ENCODE measurements around the gene CDKN2D. TPM values are rescaled to one million over a fixed set of nuclear protein-coding genes. Genes with fewer than 3 reads are reported as not detected.
A peak's percentile ranks its signal among the peaks of the same experiment; 100 is the strongest.

Gene CDKN2D
- polyA plus RNA-seq, 4 donors, result 4.4 to 19.0 (median 14.2) TPM

GRCh38 chr19:10587022-10587838 lies 18.5 kb upstream of the CDKN2D start, which contains the start of gene AP1M2:
Gene AP1M2 (minus strand): TSS chr19:10587312. CDS start chr19:10587231, 81 bp downstream.
- FAIRE-seq (no peak), DNase-seq (peak; percentile 76 to 83)
- Histone ChIP-seq H3K4me1 (ENCODE audit: control insufficient read depth in 3 of 3, insufficient read depth in 2 of 3, low read depth in 1 of 3, low read length in 2 of 3) (no peaks in the 10 kb centered on the region), H3K27me3 (ENCODE audit: control insufficient read depth in 3 of 3, insufficient read depth in 3 of 3, low read length in 3 of 3) (peaks cover 0 to 5% (median 0%) of the 10 kb centered on the region in 3 donors), H3K36me3 (ENCODE audit: control insufficient read depth in 3 of 3, insufficient read depth in 2 of 3, low read depth in 1 of 3, low read length in 3 of 3) (peaks cover 0 to 18% (median 4%) of the 10 kb centered on the region in 3 donors), H3K9me3 (ENCODE audit: control insufficient read depth in 2 of 2, insufficient read depth in 1 of 2, low read depth in 1 of 2, low read length in 1 of 2) (no peaks in the 10 kb centered on the region), H3K4me3 (ENCODE audit: low read depth in 1 of 3, low read length in 3 of 3) (peak within 1 kb of the TSS; percentile 41 to 77 (median 76)), H3K27ac (ENCODE audit: low read depth in 1 of 3, low read length in 2 of 3) (peak within 1 kb of the TSS; percentile 36 to 55 (median 53))
- WGBS, 3 donors, result 10 to 28% (median 20%) methylated on average over 31 to 35 of the region's 35 CpGs

GRCh38 chr19:10586396-10586795 lies 17.6 kb upstream of the CDKN2D start:
- FAIRE-seq (no peak), DNase-seq (no peak)
- WGBS, 3 donors, result 34 to 70% (median 46%) methylated on average over 6 of the region's 6 CpGs
- no peaks in the 10 kb centered on the region for H3K9me3 ChIP-seq (ENCODE audit: control insufficient read depth in 2 of 2, insufficient read depth in 1 of 2, low read depth in 1 of 2, low read length in 1 of 2)
- H3K4me3 ChIP-seq (ENCODE audit: low read depth in 1 of 3, low read length in 3 of 3), result peak overlapping the region in 2 of 3 donors; percentile 76 to 77
- no peak overlapping the region for H3K27ac ChIP-seq (ENCODE audit: low read depth in 1 of 3, low read length in 2 of 3)
- H3K36me3 ChIP-seq (ENCODE audit: control insufficient read depth in 3 of 3, insufficient read depth in 2 of 3, low read depth in 1 of 3, low read length in 3 of 3), result peaks cover 0 to 26% (median 4%) of the 10 kb centered on the region in 3 donors
- no peaks in the 10 kb centered on the region for H3K4me1 ChIP-seq (ENCODE audit: control insufficient read depth in 3 of 3, insufficient read depth in 2 of 3, low read depth in 1 of 3, low read length in 2 of 3)
- H3K27me3 ChIP-seq (ENCODE audit: control insufficient read depth in 3 of 3, insufficient read depth in 3 of 3, low read length in 3 of 3), result peaks cover 0 to 5% (median 0%) of the 10 kb centered on the region in 3 donors

GRCh38 chr19:10583036-10583776 lies 14.4 kb upstream of the CDKN2D start:
- H3K27me3 ChIP-seq (ENCODE audit: control insufficient read depth in 3 of 3, insufficient read depth in 3 of 3, low read length in 3 of 3), result peaks cover 0 to 5% (median 0%) of the 10 kb centered on the region in 3 donors
- WGBS, 3 donors, result 80 to 88% (median 86%) methylated on average over 9 of the region's 9 CpGs
- no peaks in the 10 kb centered on the region for H3K4me1 ChIP-seq (ENCODE audit: control insufficient read depth in 3 of 3, insufficient read depth in 2 of 3, low read depth in 1 of 3, low read length in 2 of 3)
- FAIRE-seq (no peak), DNase-seq (no peak)
- peaks cover 0 to 58% (median 5%) of the 10 kb centered on the region in 3 donors for H3K36me3 ChIP-seq (ENCODE audit: control insufficient read depth in 3 of 3, insufficient read depth in 2 of 3, low read depth in 1 of 3, low read length in 3 of 3)
- no peak overlapping the region for H3K27ac ChIP-seq (ENCODE audit: low read depth in 1 of 3, low read length in 2 of 3)
- no peaks in the 10 kb centered on the region for H3K9me3 ChIP-seq (ENCODE audit: control insufficient read depth in 2 of 2, insufficient read depth in 1 of 2, low read depth in 1 of 2, low read length in 1 of 2)
- H3K4me3 ChIP-seq (ENCODE audit: low read depth in 1 of 3, low read length in 3 of 3), result no peak overlapping the region

GRCh38 chr19:10582091-10582490 lies 13.3 kb upstream of the CDKN2D start:
- DNase-seq, result no peak
- FAIRE-seq, result no peak
- H3K36me3 ChIP-seq (ENCODE audit: control insufficient read depth in 3 of 3, insufficient read depth in 2 of 3, low read depth in 1 of 3, low read length in 3 of 3), result peaks cover 0 to 66% (median 5%) of the 10 kb centered on the region in 3 donors
- H3K27ac ChIP-seq (ENCODE audit: low read depth in 1 of 3, low read length in 2 of 3), result no peak overlapping the region
- 87 to 94% (median 88%) methylated on average over 13 of the region's 13 CpGs for WGBS, 3 donors
- H3K4me1 ChIP-seq (ENCODE audit: control insufficient read depth in 3 of 3, insufficient read depth in 2 of 3, low read depth in 1 of 3, low read length in 2 of 3), result no peaks in the 10 kb centered on the region
- H3K9me3 ChIP-seq (ENCODE audit: control insufficient read depth in 2 of 2, insufficient read depth in 1 of 2, low read depth in 1 of 2, low read length in 1 of 2), result no peaks in the 10 kb centered on the region
- peaks cover 0 to 4% (median 0%) of the 10 kb centered on the region in 3 donors for H3K27me3 ChIP-seq (ENCODE audit: control insufficient read depth in 3 of 3, insufficient read depth in 3 of 3, low read length in 3 of 3)
- H3K4me3 ChIP-seq (ENCODE audit: low read depth in 1 of 3, low read length in 3 of 3), result no peak overlapping the region

- H3K36me3 ChIP-seq (ENCODE audit: control insufficient read depth in 3 of 3, insufficient read depth in 2 of 3, low read depth in 1 of 3, low read length in 3 of 3), result peaks cover 0 to 70% (median 5%) of the 10 kb centered on the region in 3 donors
- 30 to 36% (median 32%) methylated on average over 31 of the region's 31 CpGs for WGBS, 3 donors
- DNase-seq, result peak; percentile 88 to 91
- no peak overlapping the region for H3K4me3 ChIP-seq (ENCODE audit: low read depth in 1 of 3, low read length in 3 of 3)
- H3K9me3 ChIP-seq (ENCODE audit: control insufficient read depth in 2 of 2, insufficient read depth in 1 of 2, low read depth in 1 of 2, low read length in 1 of 2), result no peaks in the 10 kb centered on the region
- no peak for FAIRE-seq
- H3K27ac ChIP-seq (ENCODE audit: low read depth in 1 of 3, low read length in 2 of 3), result no peak overlapping the region
- H3K4me1 ChIP-seq (ENCODE audit: control insufficient read depth in 3 of 3, insufficient read depth in 2 of 3, low read depth in 1 of 3, low read length in 2 of 3), result no peaks in the 10 kb centered on the region
- no peaks in the 10 kb centered on the region for H3K27me3 ChIP-seq (ENCODE audit: control insufficient read depth in 3 of 3, insufficient read depth in 3 of 3, low read length in 3 of 3)
Observed at GRCh38 chr19:10580979-10581631, 12.3 kb upstream of the CDKN2D start.

GRCh38 chr19:10577951-10578350 lies 9.2 kb upstream of the CDKN2D start:
- WGBS, 3 donors, result 74 to 95% (median 81%) methylated on average over 6 of the region's 6 CpGs

GRCh38 chr19:10575011-10575716 lies 6.4 kb upstream of the CDKN2D start:
- no peak overlapping the region for H3K4me3 ChIP-seq (ENCODE audit: low read depth in 1 of 3, low read length in 3 of 3)
- FAIRE-seq, result no peak
- WGBS, 3 donors, result 83 to 86% (median 85%) methylated on average over 6 of the region's 6 CpGs

More at GRCh38 chr19:10577951-10578350, 9.2 kb upstream of the CDKN2D start:
- DNase-seq, result no peak
- no peak overlapping the region for H3K4me3 ChIP-seq (ENCODE audit: low read depth in 1 of 3, low read length in 3 of 3)
- H3K4me1 ChIP-seq (ENCODE audit: control insufficient read depth in 3 of 3, insufficient read depth in 2 of 3, low read depth in 1 of 3, low read length in 2 of 3), result no peaks in the 10 kb centered on the region
- H3K27me3 ChIP-seq (ENCODE audit: control insufficient read depth in 3 of 3, insufficient read depth in 3 of 3, low read length in 3 of 3), result no peaks in the 10 kb centered on the region
- peaks cover 0 to 77% (median 1%) of the 10 kb centered on the region in 3 donors for H3K36me3 ChIP-seq (ENCODE audit: control insufficient read depth in 3 of 3, insufficient read depth in 2 of 3, low read depth in 1 of 3, low read length in 3 of 3)
- no peak overlapping the region for H3K27ac ChIP-seq (ENCODE audit: low read depth in 1 of 3, low read length in 2 of 3)
- H3K9me3 ChIP-seq (ENCODE audit: control insufficient read depth in 2 of 2, insufficient read depth in 1 of 2, low read depth in 1 of 2, low read length in 1 of 2), result no peaks in the 10 kb centered on the region
- no peak for FAIRE-seq

More at GRCh38 chr19:10575011-10575716, 6.4 kb upstream of the CDKN2D start:
- no peak overlapping the region for H3K27ac ChIP-seq (ENCODE audit: low read depth in 1 of 3, low read length in 2 of 3)
- no peaks in the 10 kb centered on the region for H3K4me1 ChIP-seq (ENCODE audit: control insufficient read depth in 3 of 3, insufficient read depth in 2 of 3, low read depth in 1 of 3, low read length in 2 of 3)
- no peaks in the 10 kb centered on the region for H3K27me3 ChIP-seq (ENCODE audit: control insufficient read depth in 3 of 3, insufficient read depth in 3 of 3, low read length in 3 of 3)
- peaks cover 0 to 54% (median 1%) of the 10 kb centered on the region in 3 donors for H3K36me3 ChIP-seq (ENCODE audit: control insufficient read depth in 3 of 3, insufficient read depth in 2 of 3, low read depth in 1 of 3, low read length in 3 of 3)
- DNase-seq, result no peak
- H3K9me3 ChIP-seq (ENCODE audit: control insufficient read depth in 2 of 2, insufficient read depth in 1 of 2, low read depth in 1 of 2, low read length in 1 of 2), result no peaks in the 10 kb centered on the region

Measured in small intestine (tissue), 7 donors.